Trophoblast cell (in vitro differentiated cells and primary cell): ENCODE data around the gene MYH9.
"Not testable (repeated sequence)": the region's sequence is repeated elsewhere in the genome, so short reads cannot be mapped to it uniquely, and the experiment has no call there.

ENCODE experiments used
- DNase-seq, 2 donors: peaks; one replicate each; pipeline ENCODE4 v3.0.0-alpha.2; 2016
- H2AFZ ChIP-seq: 2 replicates; pipeline ENCODE4 v1.6.1; 2013; ENCODE audit warnings: low read length, moderate library complexity, mild to moderate bottlenecking; ENCODE audit not compliant: insufficient read depth, poor library complexity
- H2AK5ac ChIP-seq: 2 replicates; pipeline ENCODE4 v1.6.1; 2013; ENCODE audit warnings: mild to moderate bottlenecking, low read length
- H2BK120ac ChIP-seq: 2 replicates; pipeline ENCODE4 v1.6.1; 2013; ENCODE audit warnings: low read length, mild to moderate bottlenecking, moderate library complexity; ENCODE audit not compliant: insufficient read depth, poor library complexity
- H2BK12ac ChIP-seq: 2 replicates; pipeline ENCODE4 v1.6.1; 2013; ENCODE audit warnings: mild to moderate bottlenecking, low read length, moderate library complexity
- H2BK5ac ChIP-seq: 2 replicates; pipeline ENCODE4 v1.6.1; 2013; ENCODE audit warnings: low read length, low read depth, moderate library complexity, mild to moderate bottlenecking; ENCODE audit not compliant: poor library complexity
- H3K14ac ChIP-seq: 2 replicates; pipeline ENCODE4 v1.6.1; 2013; ENCODE audit warnings: mild to moderate bottlenecking, low read length
- H3K18ac ChIP-seq: 2 replicates; pipeline ENCODE4 v1.6.1; 2013; ENCODE audit warnings: mild to moderate bottlenecking, low read length
- H3K23ac ChIP-seq: 2 replicates; pipeline ENCODE4 v1.6.1; 2013; ENCODE audit warnings: low read length
- H3K27ac ChIP-seq: 2 replicates; pipeline ENCODE4 v1.5.1; 2013; ENCODE audit warnings: low read depth, mild to moderate bottlenecking, inconsistent platforms, low read length, moderate library complexity
- H3K27me3 ChIP-seq: 2 replicates; pipeline ENCODE4 v1.6.1; 2013; ENCODE audit warnings: inconsistent platforms, mild to moderate bottlenecking, low read length, moderate library complexity; ENCODE audit not compliant: insufficient read depth
- H3K36me3 ChIP-seq, 2 experiments: 1 replicate in 1 of 2; 2 replicates in 1 of 2; pipeline ENCODE4 v1.6.1; 2013; ENCODE audit warnings: low read length in 2 of 2, mild to moderate bottlenecking in 2 of 2, moderate library complexity in 1 of 2; ENCODE audit not compliant: insufficient read depth in 2 of 2, control insufficient read depth in 1 of 2
- H3K4ac ChIP-seq: 2 replicates; pipeline ENCODE4 v1.6.1; 2013; ENCODE audit warnings: low read depth, mild to moderate bottlenecking, low read length, moderate library complexity
- H3K4me1 ChIP-seq, 2 experiments: 1 replicate in 1 of 2; 2 replicates in 1 of 2; pipeline ENCODE4 v1.6.1; 2013; ENCODE audit warnings: low read length in 2 of 2, mild to moderate bottlenecking in 2 of 2, moderate library complexity in 1 of 2; ENCODE audit not compliant: insufficient read depth in 2 of 2, control insufficient read depth in 1 of 2
- H3K4me2 ChIP-seq: 2 replicates; pipeline ENCODE4 v1.6.1; 2013; ENCODE audit warnings: inconsistent platforms, mild to moderate bottlenecking, low read length, moderate library complexity
- H3K4me3 ChIP-seq: 2 replicates; pipeline ENCODE4 v1.5.1; 2013; ENCODE audit warnings: mild to moderate bottlenecking, low read depth, low read length, inconsistent platforms
- H3K79me1 ChIP-seq: one replicate; pipeline ENCODE4 v1.6.1; 2013; ENCODE audit warnings: low read length
- H3K79me2 ChIP-seq: 2 replicates; pipeline ENCODE4 v1.6.1; 2013; ENCODE audit warnings: low read length, mild to moderate bottlenecking; ENCODE audit not compliant: control insufficient read depth, insufficient read depth, poor library complexity
- H3K9ac ChIP-seq: 2 replicates; pipeline ENCODE4 v1.6.1; 2013; ENCODE audit warnings: mild to moderate bottlenecking, low read length
- H3K9me3 ChIP-seq: 2 replicates; pipeline ENCODE4 v1.6.1; 2013; ENCODE audit warnings: low read depth, mild to moderate bottlenecking, control low read depth, inconsistent platforms, low read length; ENCODE audit not compliant: insufficient read depth
- H4K12ac ChIP-seq: 2 replicates; pipeline ENCODE4 v1.6.1; 2013; ENCODE audit warnings: low read depth, mild to moderate bottlenecking, low read length, moderate library complexity
- H4K8ac ChIP-seq: 2 replicates; pipeline ENCODE4 v1.6.1; 2013; ENCODE audit warnings: low read depth, mild to moderate bottlenecking, low read length, moderate library complexity
- H4K91ac ChIP-seq: one replicate; pipeline ENCODE4 v1.6.1; 2013; ENCODE audit warnings: low read depth, mild to moderate bottlenecking, low read length, moderate library complexity
- WGBS: extraction: QIAGEN DNeasy Blood & Tissue Kit; methylation state at CpG from one replicate; pipeline ENCODE4 v1.1.7; 2013; ENCODE audit warnings: missing lambda C conversion rate; ENCODE audit not compliant: insufficient read length, insufficient coverage; ENCODE audit errors: extremely low coverage; 5-methylcytosine and 5-hydroxymethylcytosine counted together

Gene MYH9

DNA sequence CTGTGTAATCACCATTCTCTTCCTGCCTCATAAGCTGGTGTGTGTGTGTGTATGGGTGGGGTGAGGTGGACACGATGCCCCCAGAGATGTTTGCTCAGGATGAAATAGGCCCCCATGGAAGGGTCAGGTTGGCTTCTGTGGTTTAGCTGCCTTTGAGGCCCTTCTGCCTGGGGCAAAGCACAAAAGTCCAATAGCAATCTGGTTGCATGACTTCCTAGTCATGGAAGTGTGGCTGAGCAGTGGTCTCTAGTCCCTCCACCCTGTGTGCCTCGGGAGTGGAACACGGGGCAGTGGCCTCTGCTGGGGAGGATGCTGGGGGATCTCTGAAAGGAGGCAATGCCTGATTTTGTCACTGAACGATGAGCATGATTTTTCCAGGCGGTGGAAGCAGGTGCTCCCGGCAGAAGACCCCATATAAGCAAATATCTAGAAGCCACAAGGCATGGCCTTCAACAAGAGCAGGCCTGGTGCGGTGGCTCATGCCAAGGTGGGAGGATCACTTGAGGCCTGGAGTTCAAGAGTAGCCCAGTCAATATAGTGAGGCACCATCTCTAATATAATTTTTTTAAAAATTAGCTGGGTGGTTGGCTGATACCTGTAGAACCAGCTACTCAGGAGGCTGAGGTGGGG is 135.7 kb downstream of the MYH9 start:
- H2BK120ac ChIP-seq, H3K23ac ChIP-seq, H2AFZ ChIP-seq, H4K8ac ChIP-seq, H2BK12ac ChIP-seq, H3K79me2 ChIP-seq, H3K27me3 ChIP-seq, H2BK5ac ChIP-seq, H3K4ac ChIP-seq, H3K4me1 ChIP-seq, H3K9ac ChIP-seq, H3K18ac ChIP-seq, H2AK5ac ChIP-seq, H3K79me1 ChIP-seq, H3K4me2 ChIP-seq, H3K27ac ChIP-seq, H3K14ac ChIP-seq, H4K91ac ChIP-seq, H3K36me3 ChIP-seq, H4K12ac ChIP-seq, H3K9me3 ChIP-seq, DNase-seq, H3K4me3 ChIP-seq: not testable (repeated sequence)
- no CpG with 5 or more reads among the region's 7 CpGs for WGBS

GRCh38 chr22:36250292-36250960 is 137.3 kb downstream of the MYH9 start:
- H3K18ac ChIP-seq, H4K8ac ChIP-seq, H4K91ac ChIP-seq, H2AK5ac ChIP-seq, H3K4me1 ChIP-seq, H3K79me1 ChIP-seq, H2BK120ac ChIP-seq, H2AFZ ChIP-seq, H3K79me2 ChIP-seq, DNase-seq, H3K23ac ChIP-seq, H3K4me3 ChIP-seq, H3K14ac ChIP-seq, H3K4ac ChIP-seq, H3K27me3 ChIP-seq, H3K9me3 ChIP-seq, H2BK5ac ChIP-seq, H2BK12ac ChIP-seq, H3K27ac ChIP-seq, H3K9ac ChIP-seq, H3K4me2 ChIP-seq, H4K12ac ChIP-seq, H3K36me3 ChIP-seq: not testable (repeated sequence)
- no CpG with 5 or more reads among the region's 24 CpGs for WGBS

DNA sequence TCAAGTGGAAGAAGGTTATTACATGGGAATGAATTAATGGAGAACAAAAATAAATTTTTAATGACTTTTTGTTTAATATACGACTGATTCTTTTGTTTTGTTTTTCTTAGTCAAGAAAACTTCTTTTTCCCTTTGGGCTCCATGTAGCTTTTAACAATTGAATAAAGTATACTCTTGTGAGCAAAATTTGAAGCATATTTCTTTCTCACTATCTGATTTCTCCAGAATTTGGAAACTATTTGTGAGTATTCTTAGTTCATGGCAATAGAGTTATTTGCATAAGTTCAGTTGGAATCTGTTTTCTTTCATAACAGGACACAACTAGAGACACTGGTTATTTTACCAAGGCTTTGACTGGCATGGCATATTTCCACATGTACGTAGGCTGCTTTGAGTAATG is 138.6 kb downstream of the MYH9 start:
- H2AFZ ChIP-seq: no peak overlapping the region
- no peak overlapping the region for H2AK5ac ChIP-seq
- no peak overlapping the region for H3K4me2 ChIP-seq
- H3K27ac ChIP-seq: no peak overlapping the region
- H4K12ac ChIP-seq: no peak overlapping the region
- H3K23ac ChIP-seq: no peak overlapping the region
- no peak overlapping the region for H4K8ac ChIP-seq
- no peaks in the 10 kb centered on the region for H3K36me3 ChIP-seq
- no peak overlapping the region for H2BK5ac ChIP-seq
- no peaks in the 10 kb centered on the region for H3K79me1 ChIP-seq
- no peak overlapping the region for H2BK12ac ChIP-seq
- no peak overlapping the region for H3K4ac ChIP-seq
- peaks cover 5% of the 10 kb centered on the region for H3K9me3 ChIP-seq
- no peaks in the 10 kb centered on the region for H3K27me3 ChIP-seq
- WGBS: no CpG with 5 or more reads among the region's 2 CpGs
- H2BK120ac ChIP-seq: no peak overlapping the region
- H3K4me3 ChIP-seq: no peak overlapping the region
- H3K9ac ChIP-seq: no peak overlapping the region
- DNase-seq: no peak
- no peak overlapping the region for H3K18ac ChIP-seq
- no peak overlapping the region for H4K91ac ChIP-seq
- H3K79me2 ChIP-seq: no peaks in the 10 kb centered on the region
- no peak overlapping the region for H3K14ac ChIP-seq
- peaks cover 3 to 7% of the 10 kb centered on the region in 2 experiments for H3K4me1 ChIP-seq

GRCh38 chr22:36247955-36248354 is 139.8 kb downstream of the MYH9 start:
- no CpG with 5 or more reads among the region's 5 CpGs for WGBS
- H3K23ac ChIP-seq: no peak overlapping the region
- no peak overlapping the region for H3K4me2 ChIP-seq
- DNase-seq: no peak
- H3K36me3 ChIP-seq: no peaks in the 10 kb centered on the region
- no peak overlapping the region for H2BK120ac ChIP-seq
- no peak overlapping the region for H3K18ac ChIP-seq
- H3K9me3 ChIP-seq: peaks cover 5% of the 10 kb centered on the region
- H3K4me1 ChIP-seq: peaks cover 3 to 7% of the 10 kb centered on the region in 2 experiments
- H3K9ac ChIP-seq: no peak overlapping the region
- no peak overlapping the region for H3K14ac ChIP-seq
- H4K12ac ChIP-seq: no peak overlapping the region
- H3K79me2 ChIP-seq: no peaks in the 10 kb centered on the region
- H3K79me1 ChIP-seq: no peaks in the 10 kb centered on the region
- no peak overlapping the region for H2BK12ac ChIP-seq
- no peak overlapping the region for H4K8ac ChIP-seq
- H3K4ac ChIP-seq: no peak overlapping the region
- no peak overlapping the region for H2AK5ac ChIP-seq
- no peak overlapping the region for H2BK5ac ChIP-seq
- no peak overlapping the region for H2AFZ ChIP-seq
- H3K27me3 ChIP-seq: no peaks in the 10 kb centered on the region
- no peak overlapping the region for H3K4me3 ChIP-seq
- no peak overlapping the region for H3K27ac ChIP-seq
- H4K91ac ChIP-seq: no peak overlapping the region
